ENCODE results near the gene ATAD3C.
"Not testable (repeated sequence)": the region's sequence is repeated elsewhere in the genome, so short reads cannot be mapped to it uniquely, and the experiment has no call there.

DNA sequence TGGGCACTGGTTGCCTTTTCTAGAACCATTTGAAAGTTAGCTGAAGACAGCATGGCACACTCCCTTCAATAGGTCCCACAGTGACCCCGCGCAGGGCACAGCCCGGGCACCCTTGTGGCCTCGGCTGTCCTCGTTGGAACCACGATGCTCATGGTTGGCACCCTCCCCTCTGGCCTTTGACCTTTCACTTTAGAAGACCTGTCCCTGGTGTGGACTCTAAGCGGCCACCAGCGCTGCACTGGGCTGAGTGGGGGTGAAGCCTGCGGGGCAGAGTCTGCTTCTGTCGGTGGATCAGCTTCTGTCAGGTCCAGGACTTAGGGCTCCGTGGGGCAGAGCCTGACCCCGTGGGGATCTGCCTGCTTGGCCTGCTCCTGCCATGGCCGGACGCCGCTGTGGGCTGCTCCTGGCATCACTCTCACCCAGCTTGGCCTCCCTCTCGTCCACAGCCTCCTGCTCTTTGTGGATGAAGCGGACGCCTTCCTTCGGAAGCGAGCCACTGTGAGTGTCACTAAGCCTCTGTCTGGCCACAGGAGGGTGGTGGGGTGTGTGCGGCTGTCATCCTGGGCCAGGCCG, 7.3 kb downstream of the ATAD3C start:
- not testable (repeated sequence) for TF ChIP-seq POLR2A, CTCF (IDR thresholded peaks at IDR 0.05)
